ENCODE data around the gene NUP43. TPM values are rescaled to one million over a fixed set of nuclear protein-coding genes. Genes with fewer than 3 reads are reported as not detected.

The NUP43 gene
- total RNA-seq, 1 donor from 2014 or later, result 29.7 TPM

DNA sequence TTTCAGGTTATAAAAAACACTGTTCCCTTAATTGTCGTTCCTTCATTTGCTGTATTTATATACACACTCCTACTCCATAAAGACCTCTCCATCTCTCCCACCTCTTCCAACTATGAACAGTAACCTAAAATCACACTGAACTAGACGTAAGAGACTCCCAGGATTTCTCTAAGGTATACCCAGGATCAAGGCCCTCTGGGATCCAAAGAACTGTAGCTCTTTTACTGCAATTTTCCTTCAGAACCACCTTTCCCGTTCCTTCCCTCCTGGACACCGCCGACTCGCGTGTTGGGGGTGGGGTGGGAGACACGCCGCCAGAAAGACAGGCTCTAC is 29.1 kb downstream of the NUP43 start:
- TF ChIP-seq, protein P1, sequence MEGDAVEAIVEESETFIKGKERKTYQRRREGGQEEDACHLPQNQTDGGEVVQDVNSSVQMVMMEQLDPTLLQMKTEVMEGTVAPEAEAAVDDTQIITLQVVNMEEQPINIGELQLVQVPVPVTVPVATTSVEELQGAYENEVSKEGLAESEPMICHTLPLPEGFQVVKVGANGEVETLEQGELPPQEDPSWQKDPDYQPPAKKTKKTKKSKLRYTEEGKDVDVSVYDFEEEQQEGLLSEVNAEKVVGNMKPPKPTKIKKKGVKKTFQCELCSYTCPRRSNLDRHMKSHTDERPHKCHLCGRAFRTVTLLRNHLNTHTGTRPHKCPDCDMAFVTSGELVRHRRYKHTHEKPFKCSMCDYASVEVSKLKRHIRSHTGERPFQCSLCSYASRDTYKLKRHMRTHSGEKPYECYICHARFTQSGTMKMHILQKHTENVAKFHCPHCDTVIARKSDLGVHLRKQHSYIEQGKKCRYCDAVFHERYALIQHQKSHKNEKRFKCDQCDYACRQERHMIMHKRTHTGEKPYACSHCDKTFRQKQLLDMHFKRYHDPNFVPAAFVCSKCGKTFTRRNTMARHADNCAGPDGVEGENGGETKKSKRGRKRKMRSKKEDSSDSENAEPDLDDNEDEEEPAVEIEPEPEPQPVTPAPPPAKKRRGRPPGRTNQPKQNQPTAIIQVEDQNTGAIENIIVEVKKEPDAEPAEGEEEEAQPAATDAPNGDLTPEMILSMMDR (IDR thresholded peaks at IDR 0.05; ENCODE audit: borderline replicate concordance), result no peak
- Histone ChIP-seq H3K27me3 (ENCODE audit: low read depth) (no peaks in the 10 kb centered on the region), H3K4me1 (peaks cover 55% of the 10 kb centered on the region), H3K36me3 (no peaks in the 10 kb centered on the region), H3K9me3 (replicated peaks) (no peaks in the 10 kb centered on the region), H3K27ac (replicated peaks) (peak overlapping the region; percentile 100), H3K4me3 (peak overlapping the region; percentile 99)
- intact Hi-C loops (cut with micrococcal nuclease), result no loop called here
- DNase-seq, result no peak

DNA sequence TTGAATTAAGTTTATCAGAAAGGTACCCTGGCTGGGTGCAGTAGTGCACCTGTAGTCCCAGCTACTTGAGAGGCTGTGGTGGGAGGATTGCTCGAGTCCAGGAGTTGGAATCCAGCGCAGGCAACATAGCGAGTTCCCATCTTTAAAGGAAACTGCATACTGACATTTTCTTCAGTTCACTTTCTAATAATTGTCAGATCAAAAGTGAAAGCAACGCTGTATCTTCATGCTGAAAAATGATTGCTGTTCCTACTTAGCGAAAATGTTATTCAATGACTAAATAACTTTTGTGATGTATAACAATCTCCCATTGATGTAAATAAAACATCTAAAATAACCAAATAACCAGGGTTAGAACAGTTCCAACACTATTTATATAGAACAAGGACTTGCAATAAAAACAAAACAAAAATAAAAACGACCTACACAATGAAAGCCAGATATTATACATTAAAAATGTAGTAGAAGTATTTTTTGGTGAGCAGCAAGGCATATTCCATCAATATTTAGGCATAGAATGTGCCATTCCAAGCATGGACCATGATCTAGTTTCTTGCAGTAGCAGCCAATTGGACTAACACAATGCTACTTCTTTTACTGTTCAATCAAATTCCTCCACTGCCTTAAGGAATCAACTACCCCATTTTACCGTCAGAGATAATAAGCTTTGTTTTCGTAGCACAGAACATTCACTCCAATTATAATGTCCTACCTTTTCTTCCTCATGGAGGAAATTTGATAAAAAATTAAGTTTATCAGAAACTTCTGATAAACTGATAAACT is 30.0 kb downstream of the NUP43 start:
- Histone ChIP-seq H3K27ac (replicated peaks) (peak overlapping the region; percentile 100), H3K27me3 (ENCODE audit: low read depth) (no peaks in the 10 kb centered on the region), H3K36me3 (no peaks in the 10 kb centered on the region), H3K4me3 (peak overlapping the region; percentile 99), H3K9me3 (replicated peaks) (no peaks in the 10 kb centered on the region), H3K4me1 (peaks cover 62% of the 10 kb centered on the region)
- TF ChIP-seq, protein P1 (IDR thresholded peaks at IDR 0.05; ENCODE audit: borderline replicate concordance), result no peak
- intact Hi-C loops (cut with micrococcal nuclease), result no loop called here
- DNase-seq, result no peak

DNA sequence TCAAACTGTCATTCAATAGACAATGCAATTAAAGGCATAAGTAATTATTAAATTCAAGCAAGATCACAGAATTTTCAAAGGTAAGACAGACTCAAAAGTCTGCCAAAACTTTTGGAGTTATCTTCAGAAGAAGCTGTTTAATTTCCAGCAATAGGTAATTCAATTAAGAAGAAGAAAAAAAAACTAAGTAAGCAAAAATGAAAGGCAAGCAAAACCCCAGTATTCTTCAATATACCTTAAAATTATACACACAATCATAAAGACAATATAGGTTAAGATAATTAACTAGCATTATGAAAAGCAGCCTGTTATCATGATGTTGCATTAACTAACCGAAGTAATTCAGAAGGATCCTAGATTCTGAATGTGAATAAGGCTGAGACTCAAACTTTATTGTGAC is 31.9 kb downstream of the NUP43 start:
- no peak overlapping the region for H3K27ac ChIP-seq (replicated peaks)
- no peaks in the 10 kb centered on the region for H3K27me3 ChIP-seq (ENCODE audit: low read depth)
- H3K36me3 ChIP-seq, result no peaks in the 10 kb centered on the region
- H3K4me1 ChIP-seq, result peaks cover 77% of the 10 kb centered on the region
- H3K4me3 ChIP-seq, result no peak overlapping the region
- no peaks in the 10 kb centered on the region for H3K9me3 ChIP-seq (replicated peaks)
- intact Hi-C loops (cut with micrococcal nuclease), result no loop called here
- TF ChIP-seq, protein P1 (IDR thresholded peaks at IDR 0.05; ENCODE audit: borderline replicate concordance), result no peak
- no peak for DNase-seq

DNA sequence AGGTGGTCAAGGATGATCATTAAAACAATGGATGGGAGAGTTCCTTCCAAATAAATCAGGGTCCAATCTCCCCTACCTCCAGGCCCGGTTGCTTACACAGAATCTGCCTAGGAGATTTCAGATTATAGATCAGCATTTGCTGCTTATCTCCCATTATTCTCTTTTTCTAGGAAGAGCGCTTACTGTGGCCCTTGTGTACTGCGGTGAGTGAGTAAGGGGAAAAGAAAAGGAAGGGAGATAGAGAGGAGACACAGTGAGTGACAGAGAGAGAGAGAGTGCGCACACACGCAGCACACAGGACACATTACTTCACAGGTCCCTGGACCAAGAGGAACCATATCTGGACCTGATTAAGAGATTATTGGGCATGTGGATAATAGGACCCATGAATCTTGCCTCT is 34.6 kb downstream of the NUP43 start:
- Histone ChIP-seq H3K9me3 (replicated peaks) (no peaks in the 10 kb centered on the region), H3K27ac (replicated peaks) (no peak overlapping the region), H3K27me3 (ENCODE audit: low read depth) (no peaks in the 10 kb centered on the region), H3K4me1 (peaks cover 77% of the 10 kb centered on the region), H3K36me3 (no peaks in the 10 kb centered on the region), H3K4me3 (no peak overlapping the region)
- DNase-seq, result no peak
- TF ChIP-seq, protein P1 (IDR thresholded peaks at IDR 0.05; ENCODE audit: borderline replicate concordance), result no peak
- intact Hi-C loops (cut with micrococcal nuclease), result no loop called here

DNA sequence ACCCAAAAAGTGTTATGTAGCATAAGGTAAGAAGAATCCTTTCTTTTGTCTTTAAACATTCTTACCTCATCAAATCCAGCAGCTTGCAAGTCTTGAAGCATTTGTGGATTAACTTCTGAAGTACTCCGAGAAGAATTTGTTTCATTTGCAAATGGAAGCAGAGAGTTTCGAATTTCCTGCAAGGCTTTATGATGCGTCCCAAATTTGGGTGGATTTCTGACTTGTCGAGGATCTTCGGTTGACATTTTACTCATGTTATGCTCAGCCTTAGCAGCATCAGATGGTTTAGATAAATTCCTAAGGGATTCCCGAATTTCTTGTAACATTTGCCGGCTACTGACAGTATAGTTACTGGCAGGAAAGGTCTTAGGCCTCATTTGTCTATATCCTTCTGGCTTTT is 44.6 kb downstream of the NUP43 start:
- Histone ChIP-seq H3K4me3 (no peak overlapping the region), H3K27ac (replicated peaks) (no peak overlapping the region)

More for the DNA sequence above, 44.6 kb downstream of the NUP43 start:
- Histone ChIP-seq H3K4me1 (peaks cover 50% of the 10 kb centered on the region), H3K36me3 (peaks cover 23% of the 10 kb centered on the region), H3K9me3 (replicated peaks) (no peaks in the 10 kb centered on the region), H3K27me3 (ENCODE audit: low read depth) (no peaks in the 10 kb centered on the region)
- no peak for DNase-seq
- TF ChIP-seq, protein P1 (IDR thresholded peaks at IDR 0.05; ENCODE audit: borderline replicate concordance), result no peak
- intact Hi-C loops (cut with micrococcal nuclease), result no loop called here

All from left ventricle myocardium inferior (tissue), 1 donor.